Activated CD8-positive, alpha-beta T cell treated with anti-CD3 and anti-CD28 coated beads, Interleukin-2, amount 10 ng/mL, durations not matched to agents 7 days and 5 days (primary cell): ENCODE results near the gene NAA60. TPM values are rescaled to one million over a fixed set of nuclear protein-coding genes. Genes with fewer than 3 reads are reported as not detected.
A peak's percentile ranks its signal among the peaks of the same experiment; 100 is the strongest.
"Not testable (repeated sequence)": the region's sequence is repeated elsewhere in the genome, so short reads cannot be mapped to it uniquely, and the experiment has no call there.

Experiments used
- ATAC-seq: fragments of 150-1000 bp; cut with Tn5 transposase; one replicate; pipeline ENCODE4 v1.10.0; 2021; ENCODE audit warnings: moderate library complexity
- CTCF ChIA-PET: fragments of 350-600 bp; sonication (Branson Sonifier 250); formaldehyde crosslinking; loops from one replicate; lab custom pipeline; 2021; ENCODE audit warnings: antibody characterized with exemption; lab: Charles Lee
- POLR2A ChIA-PET: fragments of 350-600 bp; sonication (Branson Sonifier 250); formaldehyde crosslinking; loops from one replicate; lab custom pipeline; 2021; ENCODE audit warnings: antibody characterized with exemption; lab: Charles Lee
- DNase-seq: peaks from one replicate; pipeline ENCODE4 v3.0.0-alpha.2; 2020
- H3K27ac Mint-ChIP-seq: one replicate; pipeline ENCODE4 v1.8.0; 2021; ENCODE audit warnings: mild to moderate bottlenecking, mixed read lengths
- H3K27me3 Mint-ChIP-seq: one replicate; pipeline ENCODE4 v1.8.0; 2021; ENCODE audit warnings: low read depth, mixed read lengths
- H3K36me3 Mint-ChIP-seq: one replicate; pipeline ENCODE4 v1.8.0; 2021; ENCODE audit warnings: low read depth, mixed read lengths
- H3K4me1 Mint-ChIP-seq: one replicate; pipeline ENCODE4 v1.8.0; 2021; ENCODE audit warnings: low read depth, mixed read lengths
- H3K4me3 Mint-ChIP-seq: one replicate; pipeline ENCODE4 v1.8.0; 2021; ENCODE audit warnings: mild to moderate bottlenecking, mixed read lengths
- H3K9me3 Mint-ChIP-seq: one replicate; pipeline ENCODE4 v1.8.0; 2022; ENCODE audit warnings: mixed read lengths; ENCODE audit not compliant: insufficient read depth
- total RNA-seq, 2 experiments: library from RNA; stranded (reverse); gene quantifications; one replicate each; pipeline ENCODE4 v1.2.3, GENCODE V29; 2021

The NAA60 gene
- total RNA-seq, 2 experiments from 2014 or later, result 46.3 to 49.0 TPM

- no peak for DNase-seq
- Mint-ChIP-seq H3K9me3 (no peaks in the 10 kb centered on the region), H3K27ac (no peak overlapping the region), H3K36me3 (peaks cover 41% of the 10 kb centered on the region), H3K27me3 (no peaks in the 10 kb centered on the region), H3K4me1 (peaks cover 14% of the 10 kb centered on the region), H3K4me3 (no peak overlapping the region)
- CTCF ChIA-PET, result no interaction called here
- ATAC-seq, result no peak
- POLR2A ChIA-PET, result no interaction called here
Observed at GRCh38 chr16:3515897-3516296, 72.4 kb downstream of the NAA60 start.

GRCh38 chr16:3518292-3518985, 75.0 kb downstream of the NAA60 start:
- H3K27me3 Mint-ChIP-seq, result no peaks in the 10 kb centered on the region
- no peak overlapping the region for H3K4me3 Mint-ChIP-seq
- H3K9me3 Mint-ChIP-seq, result no peaks in the 10 kb centered on the region
- H3K36me3 Mint-ChIP-seq, result peaks cover 35% of the 10 kb centered on the region
- ChIA-PET POLR2A (no interaction called here), CTCF (no interaction called here)
- ATAC-seq, result no peak
- H3K4me1 Mint-ChIP-seq, result peaks cover 7% of the 10 kb centered on the region
- DNase-seq, result no peak
- H3K27ac Mint-ChIP-seq, result no peak overlapping the region

- POLR2A ChIA-PET, result no interaction called here
- no peak for DNase-seq
- no peaks in the 10 kb centered on the region for H3K9me3 Mint-ChIP-seq
- no peaks in the 10 kb centered on the region for H3K27me3 Mint-ChIP-seq
- H3K4me1 Mint-ChIP-seq, result peaks cover 4% of the 10 kb centered on the region
- H3K27ac Mint-ChIP-seq, result no peak overlapping the region
- no peak overlapping the region for H3K4me3 Mint-ChIP-seq
- no peak for ATAC-seq
- CTCF ChIA-PET, result no interaction called here
- H3K36me3 Mint-ChIP-seq, result peaks cover 32% of the 10 kb centered on the region
Observed at GRCh38 chr16:3518986-3519348, 75.5 kb downstream of the NAA60 start.

GRCh38 chr16:3519581-3519980, 76.1 kb downstream of the NAA60 start:
- CTCF ChIA-PET, result no interaction called here
- POLR2A ChIA-PET, result no interaction called here
- Mint-ChIP-seq H3K27ac (no peak overlapping the region), H3K36me3 (peaks cover 31% of the 10 kb centered on the region), H3K27me3 (no peaks in the 10 kb centered on the region), H3K4me1 (peaks cover 3% of the 10 kb centered on the region), H3K4me3 (no peak overlapping the region), H3K9me3 (no peaks in the 10 kb centered on the region)
- ATAC-seq, result no peak
- no peak for DNase-seq

GRCh38 chr16:3520413-3520812, 76.9 kb downstream of the NAA60 start:
- no peak for ATAC-seq
- no peak for DNase-seq
- ChIA-PET CTCF (interaction anchor here (0.7 kb wide), 1 partner anchor 124 kb away, joined by 4 read pairs; no protein-coding TSS in a partner anchor), POLR2A (no interaction called here)
- Mint-ChIP-seq H3K27ac (no peak overlapping the region), H3K9me3 (no peaks in the 10 kb centered on the region), H3K36me3 (peaks cover 24% of the 10 kb centered on the region), H3K4me1 (peaks cover 3% of the 10 kb centered on the region), H3K4me3 (no peak overlapping the region), H3K27me3 (no peaks in the 10 kb centered on the region)

- Mint-ChIP-seq H3K9me3 (no peaks in the 10 kb centered on the region), H3K4me3 (no peak overlapping the region), H3K27me3 (no peaks in the 10 kb centered on the region), H3K36me3 (peaks cover 22% of the 10 kb centered on the region), H3K4me1 (peaks cover 3% of the 10 kb centered on the region), H3K27ac (no peak overlapping the region)
- ATAC-seq, result no peak
- ChIA-PET CTCF (interaction anchor here (0.7 kb wide), 1 partner anchor 124 kb away, joined by 4 read pairs; no protein-coding TSS in a partner anchor), POLR2A (interaction anchor here (0.6 kb wide), 1 partner anchor 64 kb away, joined by 5 read pairs; no protein-coding TSS in a partner anchor)
- no peak for DNase-seq
Observed at GRCh38 chr16:3520841-3521240, 77.4 kb downstream of the NAA60 start.

- H3K4me3 Mint-ChIP-seq, result no peak overlapping the region
- no peak for DNase-seq
- no peak for ATAC-seq
- peaks cover 18% of the 10 kb centered on the region for H3K36me3 Mint-ChIP-seq
- H3K9me3 Mint-ChIP-seq, result no peaks in the 10 kb centered on the region
- H3K27ac Mint-ChIP-seq, result no peak overlapping the region
- H3K27me3 Mint-ChIP-seq, result no peaks in the 10 kb centered on the region
- peaks cover 5% of the 10 kb centered on the region for H3K4me1 Mint-ChIP-seq
- POLR2A ChIA-PET, result interaction anchor here (0.9 kb wide), 1 partner anchor 12 kb away, joined by 3 read pairs; no protein-coding TSS in a partner anchor
- CTCF ChIA-PET, result interaction anchor here (0.9 kb wide), 1 partner anchor 66 kb away, joined by 3 read pairs; no protein-coding TSS in a partner anchor
Observed at GRCh38 chr16:3523281-3523680, 79.8 kb downstream of the NAA60 start.

GRCh38 chr16:3525951-3526350, 82.5 kb downstream of the NAA60 start:
- Mint-ChIP-seq H3K27me3 (no peaks in the 10 kb centered on the region), H3K9me3 (no peaks in the 10 kb centered on the region), H3K4me1 (peaks cover 2% of the 10 kb centered on the region), H3K4me3 (no peak overlapping the region), H3K27ac (no peak overlapping the region), H3K36me3 (peaks cover 12% of the 10 kb centered on the region)
- POLR2A ChIA-PET, result no interaction called here
- DNase-seq, result no peak
- CTCF ChIA-PET, result interaction anchor here (1.2 kb wide), 1 partner anchor 13 kb away, joined by 3 read pairs; no protein-coding TSS in a partner anchor
- no peak for ATAC-seq

- peaks cover 13% of the 10 kb centered on the region for H3K36me3 Mint-ChIP-seq
- peak; percentile 71 for DNase-seq
- CTCF ChIA-PET, result interaction anchor here (1.0 to 1.5 kb wide), 7 partner anchors 9 to 49 kb away, joined by 3 to 5 read pairs (median 3); partner anchors contain the start of gene CLUAP1
- H3K27ac Mint-ChIP-seq, ATAC-seq, H3K4me1 Mint-ChIP-seq, H3K4me3 Mint-ChIP-seq, H3K9me3 Mint-ChIP-seq, H3K27me3 Mint-ChIP-seq: not testable (repeated sequence)
- POLR2A ChIA-PET, result interaction anchor here (0.6 to 1.7 kb wide), 2 partner anchors 10 to 84 kb away, joined by 4 to 5 read pairs; partner anchors contain the start of gene SLX4
Observed at GRCh38 chr16:3527216-3527829, 83.8 kb downstream of the NAA60 start.

GRCh38 chr16:3528406-3528805, 84.9 kb downstream of the NAA60 start:
- ChIA-PET CTCF (interaction anchor here (0.8 kb wide), 1 partner anchor 11 kb away, joined by 5 read pairs; no protein-coding TSS in a partner anchor), POLR2A (interaction anchor here (1.1 to 1.7 kb wide), 2 partner anchors 9 to 71 kb away, joined by 3 to 5 read pairs; no protein-coding TSS in a partner anchor)
- Mint-ChIP-seq H3K27ac (no peak overlapping the region), H3K4me1 (peaks cover 2% of the 10 kb centered on the region), H3K9me3 (no peaks in the 10 kb centered on the region), H3K27me3 (no peaks in the 10 kb centered on the region), H3K4me3 (no peak overlapping the region), H3K36me3 (peaks cover 11% of the 10 kb centered on the region)
- DNase-seq, result no peak
- ATAC-seq, result peak; percentile 47

- POLR2A ChIA-PET, result interaction anchor here (1.1 kb wide), 1 partner anchor 72 kb away, joined by 3 read pairs; no protein-coding TSS in a partner anchor
- no peaks in the 10 kb centered on the region for H3K27me3 Mint-ChIP-seq
- ATAC-seq, result no peak
- H3K36me3 Mint-ChIP-seq, result peaks cover 12% of the 10 kb centered on the region
- H3K4me1 Mint-ChIP-seq, result peaks cover 2% of the 10 kb centered on the region
- no peak overlapping the region for H3K27ac Mint-ChIP-seq
- H3K9me3 Mint-ChIP-seq, result no peaks in the 10 kb centered on the region
- DNase-seq, result no peak
- H3K4me3 Mint-ChIP-seq, result no peak overlapping the region
- CTCF ChIA-PET, result interaction anchor here (0.8 kb wide), 1 partner anchor 10 kb away, joined by 5 read pairs; no protein-coding TSS in a partner anchor
Observed at GRCh38 chr16:3529175-3529574, 85.7 kb downstream of the NAA60 start.
